ENCODE results near the gene RBP5. TPM values are rescaled to one million over a fixed set of nuclear protein-coding genes. Genes with fewer than 3 reads are reported as not detected.
A peak's percentile ranks its signal among the peaks of the same experiment; 100 is the strongest.

The RBP5 gene
- total and polyA plus RNA-seq, 10 of the 15 experiments (the other 5 are each of a cell fraction or from before 2014, with no cell fraction given) = 0.11 to 1.1 (median 0.31) TPM; not detected in 4

- no peak for TF ChIP-seq ZBTB40 (IDR thresholded peaks at IDR 0.05; ENCODE audit: borderline replicate concordance)
- no peak for TF ChIP-seq ZNF24 (IDR thresholded peaks at IDR 0.05)
- no peak for TF ChIP-seq GABPA (IDR thresholded peaks at IDR 0.05; ENCODE audit: low read depth)
- no peak for TF ChIP-seq CBFB (IDR thresholded peaks at IDR 0.05; ENCODE audit: low read depth)
- no peak for TF ChIP-seq STAT1 (conservative IDR thresholded peaks at IDR 0.05)
- 0 out of 2 replicates have a peak, but pooled peaks have one; percentile 10 for TF ChIP-seq ELK1 (IDR thresholded peaks at IDR 0.05; ENCODE audit: low read depth, low read length)
- TF ChIP-seq ATF7 (IDR thresholded peaks at IDR 0.05; ENCODE audit: low read depth) = peak; percentile 99
- no peak for TF ChIP-seq BACH1 (IDR thresholded peaks at IDR 0.05; ENCODE audit: borderline replicate concordance)
- TF ChIP-seq CHD4 (IDR thresholded peaks at IDR 0.05) = no peak
- TF ChIP-seq ZNF687 (IDR thresholded peaks at IDR 0.05) = no peak
- TF ChIP-seq BCL3 (IDR thresholded peaks at IDR 0.05; ENCODE audit: borderline replicate concordance, insufficient read depth, low read depth, low read length, poor library complexity, severe bottlenecking) = peak; percentile 18
- TF ChIP-seq ZBTB33 (IDR thresholded peaks at IDR 0.05) = no peak
- no peak for TF ChIP-seq ZNF207 (IDR thresholded peaks at IDR 0.05; ENCODE audit: borderline replicate concordance)
These were observed 1.4 kb upstream of the RBP5 start, which contains the start of gene CLSTN3 (continued) for GRCh38 chr12:7129872-7130691.
